K562 (cell line): ENCODE data around the gene DNER.

ENCODE experiments used
- BHLHE40 ChIP-seq: IDR thresholded peaks from 2 replicates; pipeline ENCODE4 v1.6.1; 2011; ENCODE audit warnings: low read length, improper control_type of control experiment
- CTCF ChIP-seq, 3 experiments: IDR thresholded peaks in 2 of 3; conservative IDR thresholded peaks in 1 of 3; 2 replicates each; pipeline ENCODE4 v1.5.1; 2011 to 2012; ENCODE audit warnings: low read length in 3 of 3, mild to moderate bottlenecking in 3 of 3, control low read depth in 2 of 3, improper control_type of control experiment in 1 of 3, inconsistent platforms in 1 of 3, low read depth in 1 of 3, mixed read lengths in 1 of 3, moderate library complexity in 1 of 3; ENCODE audit not compliant: insufficient read depth in 2 of 3
- EZH2 ChIP-seq: IDR thresholded peaks from 2 replicates; pipeline ENCODE4 v1.6.1; 2012; ENCODE audit warnings: low read depth, mild to moderate bottlenecking, inconsistent platforms, low read length, borderline replicate concordance
- MAX ChIP-seq: sonication (generic); formaldehyde crosslinking; IDR thresholded peaks from 2 replicates; pipeline ENCODE4 v1.9.0; 2022; ENCODE audit warnings: mild to moderate bottlenecking, missing genetic modification reagents
- RAD21 ChIP-seq, 2 experiments: fragments of 250-450 bp in 1 of 2; fragments of 450-650 bp in 1 of 2; sonication (Bioruptor Pico) in 1 of 2; formaldehyde crosslinking in 1 of 2; IDR thresholded peaks in 1 of 2; conservative IDR thresholded peaks in 1 of 2; 2 replicates each; pipeline versions ENCODE4 v1.4.0 to v1.8.0; 2020 to 2022; ENCODE audit warnings: mild to moderate bottlenecking in 2 of 2, moderate library complexity in 1 of 2
- SIN3A ChIP-seq, 2 experiments: fragments of 150-350 bp in 1 of 2; IDR thresholded peaks; 2 replicates each; pipeline ENCODE4 v1.6.1; 2011 to 2016; ENCODE audit warnings: borderline replicate concordance in 2 of 2, low read depth in 2 of 2, low read length in 2 of 2, mild to moderate bottlenecking in 2 of 2, moderate library complexity in 2 of 2; ENCODE audit not compliant: control insufficient read depth in 1 of 2
- SMC3 ChIP-seq: conservative IDR thresholded peaks from 2 replicates; pipeline ENCODE4 v1.6.1; 2011; ENCODE audit warnings: low read depth, low read length, improper control_type of control experiment; ENCODE audit not compliant: insufficient read depth
- ZNF121 ChIP-seq: sonication (generic); formaldehyde crosslinking; conservative IDR thresholded peaks from 2 replicates; pipeline ENCODE4 v1.8.0; 2022; ENCODE audit warnings: missing genetic modification reagents

- TF ChIP-seq EZH2 (no peak), MAX (no peak), RAD21 (CRISPR knock-in tag; conservative IDR thresholded peaks at IDR 0.05 in 1 of 2, IDR thresholded peaks at IDR 0.05 in 1 of 2) (no peak), ZNF121 (no peak), BHLHE40 (no peak), CTCF (IDR thresholded peaks at IDR 0.05 in 2 of 3, conservative IDR thresholded peaks at IDR 0.05 in 1 of 3; ENCODE audit: insufficient read depth in 2 of 3, low read depth in 1 of 3, low read length in 3 of 3) (no peak), SIN3A (IDR thresholded peaks at IDR 0.05; ENCODE audit: borderline replicate concordance in 2 of 2, control insufficient read depth in 1 of 2, low read depth in 2 of 2, low read length in 2 of 2) (no peak), SMC3 (no peak)
Observed at GRCh38 chr2:229658004-229658403, 56.4 kb downstream of the DNER start.
